ENCODE results near the gene EEFSEC. TPM values are rescaled to one million over a fixed set of nuclear protein-coding genes. Genes with fewer than 3 reads are reported as not detected.

Gene EEFSEC
- total RNA-seq, 1 donor from 2014 or later = 8.6 TPM

GRCh38 chr3:128457937-128458336, 304.7 kb downstream of the EEFSEC start:
- DNase-seq (ENCODE audit: low read depth) = no peak

Other genes with a start within 250 kb of the EEFSEC start
- gene KBTBD12, start 238.2 kb upstream of the EEFSEC start, total RNA-seq = 0.05 and 0.64 TPM in 2 replicates
- gene SEC61A1, start 101.0 kb upstream of the EEFSEC start, total RNA-seq = 234 and 274 TPM in 2 replicates
- gene RUVBL1, start 29.7 kb upstream of the EEFSEC start, total RNA-seq = 50.0 and 57.9 TPM in 2 replicates

All from myocyte (in vitro differentiated cells).